Thyroid gland (tissue), 4 donors: ENCODE measurements around the gene DIP2C.

Experiments used
- CTCF ChIP-seq, 6 experiments: fragments of 200-600 bp in 3 of 6; fragments of 450-650 bp in 3 of 6; sonication (generic) in 3 of 6; IDR thresholded peaks; one replicate each; pipeline ENCODE4 v1.5.1; 2016 to 2019; ENCODE audit warnings: antibody characterized with exemption in 6 of 6, mild to moderate bottlenecking in 2 of 6, inconsistent platforms in 1 of 6, moderate library complexity in 1 of 6
- POLR2A ChIP-seq, 2 donors: fragments of 450-650 bp; IDR thresholded peaks; one replicate each; pipeline ENCODE4 v1.6.1; 2017; ENCODE audit warnings: antibody characterized with exemption in 2 of 2, mild to moderate bottlenecking in 2 of 2, moderate library complexity in 1 of 2

- TF ChIP-seq CTCF (IDR thresholded peaks at IDR 0.05) (no peak), POLR2A (IDR thresholded peaks at IDR 0.05) (no peak)
These were observed 154.4 kb downstream of the DIP2C start for GRCh38 chr10:535051-535450.
